Measurements from ENCODE around the gene BTAF1. TPM values are rescaled to one million over a fixed set of nuclear protein-coding genes. Genes with fewer than 3 reads are reported as not detected.
"Not testable (repeated sequence)": the region's sequence is repeated elsewhere in the genome, so short reads cannot be mapped to it uniquely, and the experiment has no call there.

BTAF1 gene
- total RNA-seq, 1 donor from 2014 or later: 19.9 TPM

DNA sequence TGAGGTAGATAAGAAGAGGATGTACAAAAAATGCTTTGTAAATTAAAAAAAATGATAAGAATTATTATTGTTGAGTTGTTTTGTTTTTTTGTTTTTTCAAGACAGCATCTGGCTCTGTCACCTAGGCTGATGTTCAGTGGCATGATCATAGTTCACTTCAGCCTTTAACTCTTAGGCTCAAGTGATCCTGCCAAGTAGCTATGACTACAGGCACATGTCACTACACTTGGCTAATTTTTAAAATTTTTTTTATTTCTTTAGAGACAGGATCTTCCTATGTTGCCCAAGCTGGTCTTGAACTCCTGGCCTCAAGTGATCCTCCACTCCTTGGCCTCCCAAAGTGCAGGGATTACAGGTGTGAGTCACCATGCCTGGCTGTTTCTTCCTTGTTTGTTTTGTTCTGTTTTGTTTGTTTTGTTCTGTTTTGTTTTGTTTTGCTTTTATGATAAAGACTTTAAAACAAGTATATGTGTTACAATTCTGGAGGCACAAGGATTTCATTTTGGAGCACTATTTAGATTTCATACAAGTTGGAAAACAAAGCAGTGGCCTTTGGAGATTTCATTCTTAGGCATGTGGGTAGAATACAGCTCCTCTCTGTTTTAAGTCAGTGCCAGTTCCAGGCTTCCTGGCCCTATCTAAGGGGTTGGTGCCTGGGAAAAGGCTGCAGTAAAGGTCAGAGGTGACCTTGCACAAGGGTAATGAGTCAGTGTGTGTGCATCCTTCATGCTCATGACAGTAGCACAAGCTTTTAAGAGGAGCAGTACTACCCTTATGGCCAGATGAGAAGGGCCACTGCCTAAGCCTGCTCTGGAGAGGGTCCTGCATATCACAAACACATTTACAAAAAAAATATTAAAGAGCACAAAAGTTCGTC, 32.2 kb upstream of the BTAF1 start:
- no peaks in the 10 kb centered on the region for H3K36me3 ChIP-seq
- H3K4me1 ChIP-seq: peaks cover 0 to 6% of the 10 kb centered on the region in 2 donors
- H3K27me3 ChIP-seq: no peaks in the 10 kb centered on the region
- no peak for DNase-seq (ENCODE audit: low spot score in 2 of 2)
- TF ChIP-seq, protein P1, sequence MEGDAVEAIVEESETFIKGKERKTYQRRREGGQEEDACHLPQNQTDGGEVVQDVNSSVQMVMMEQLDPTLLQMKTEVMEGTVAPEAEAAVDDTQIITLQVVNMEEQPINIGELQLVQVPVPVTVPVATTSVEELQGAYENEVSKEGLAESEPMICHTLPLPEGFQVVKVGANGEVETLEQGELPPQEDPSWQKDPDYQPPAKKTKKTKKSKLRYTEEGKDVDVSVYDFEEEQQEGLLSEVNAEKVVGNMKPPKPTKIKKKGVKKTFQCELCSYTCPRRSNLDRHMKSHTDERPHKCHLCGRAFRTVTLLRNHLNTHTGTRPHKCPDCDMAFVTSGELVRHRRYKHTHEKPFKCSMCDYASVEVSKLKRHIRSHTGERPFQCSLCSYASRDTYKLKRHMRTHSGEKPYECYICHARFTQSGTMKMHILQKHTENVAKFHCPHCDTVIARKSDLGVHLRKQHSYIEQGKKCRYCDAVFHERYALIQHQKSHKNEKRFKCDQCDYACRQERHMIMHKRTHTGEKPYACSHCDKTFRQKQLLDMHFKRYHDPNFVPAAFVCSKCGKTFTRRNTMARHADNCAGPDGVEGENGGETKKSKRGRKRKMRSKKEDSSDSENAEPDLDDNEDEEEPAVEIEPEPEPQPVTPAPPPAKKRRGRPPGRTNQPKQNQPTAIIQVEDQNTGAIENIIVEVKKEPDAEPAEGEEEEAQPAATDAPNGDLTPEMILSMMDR (IDR thresholded peaks at IDR 0.05): no peak
- intact Hi-C loops (cut with DNase I): no loop called here
- no peak overlapping the region for H3K27ac ChIP-seq
- H3K4me3 ChIP-seq: no peak overlapping the region
- no peaks in the 10 kb centered on the region for H3K9me3 ChIP-seq

DNA sequence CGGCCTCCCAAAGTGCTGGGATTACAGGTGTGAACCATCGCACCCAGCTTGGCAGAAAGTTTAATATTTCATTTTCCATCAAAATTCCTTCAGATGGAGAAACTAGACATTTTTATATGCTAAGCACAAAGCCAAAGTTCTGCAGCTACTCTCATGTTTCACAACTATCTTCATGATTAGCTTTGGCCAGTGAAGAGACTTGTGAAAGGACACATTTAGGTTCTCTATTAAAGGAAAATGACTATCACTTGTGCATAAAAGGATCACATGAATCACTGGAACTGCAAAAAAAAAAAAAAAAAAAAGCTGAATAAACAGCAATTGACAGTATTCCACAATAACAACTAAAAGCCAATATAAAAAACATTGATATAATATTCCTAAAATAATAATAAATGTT, 30.5 kb upstream of the BTAF1 start:
- Histone ChIP-seq H3K9me3 (no peaks in the 10 kb centered on the region), H3K27me3 (no peaks in the 10 kb centered on the region), H3K4me1 (peaks cover 0 to 2% of the 10 kb centered on the region in 2 donors), H3K4me3 (no peak overlapping the region), H3K27ac (no peak overlapping the region), H3K36me3 (no peaks in the 10 kb centered on the region)
- DNase-seq (ENCODE audit: low spot score in 2 of 2): no peak
- TF ChIP-seq, protein P1 (IDR thresholded peaks at IDR 0.05): no peak
- intact Hi-C loops (cut with DNase I): no loop called here

DNA sequence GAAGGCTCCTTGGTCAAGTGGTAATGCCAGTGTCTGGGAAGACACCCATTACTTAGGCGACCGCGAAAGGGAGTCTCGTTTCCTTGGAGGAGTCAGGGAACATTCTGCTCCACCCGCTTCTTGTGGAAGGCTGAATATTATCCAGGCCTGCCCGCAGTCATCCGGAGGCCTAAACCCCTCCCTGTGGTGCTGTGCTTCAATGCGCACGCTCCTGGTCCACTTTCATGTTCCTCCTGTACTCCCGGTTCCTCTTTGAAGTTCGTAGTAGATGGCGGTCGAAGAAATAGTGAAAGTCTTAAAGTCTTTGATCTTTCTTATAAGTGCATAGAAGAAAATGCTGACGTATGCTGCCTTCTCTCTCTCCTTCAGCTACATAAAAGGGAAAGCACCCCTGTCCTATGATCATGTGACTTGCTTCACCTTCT, 29.3 kb upstream of the BTAF1 start:
- H3K4me1 ChIP-seq; H3K27me3 ChIP-seq; H3K9me3 ChIP-seq; H3K4me3 ChIP-seq; H3K36me3 ChIP-seq; H3K27ac ChIP-seq; intact Hi-C loops (cut with DNase I); DNase-seq (ENCODE audit: low spot score in 2 of 2): not testable (repeated sequence)

DNA sequence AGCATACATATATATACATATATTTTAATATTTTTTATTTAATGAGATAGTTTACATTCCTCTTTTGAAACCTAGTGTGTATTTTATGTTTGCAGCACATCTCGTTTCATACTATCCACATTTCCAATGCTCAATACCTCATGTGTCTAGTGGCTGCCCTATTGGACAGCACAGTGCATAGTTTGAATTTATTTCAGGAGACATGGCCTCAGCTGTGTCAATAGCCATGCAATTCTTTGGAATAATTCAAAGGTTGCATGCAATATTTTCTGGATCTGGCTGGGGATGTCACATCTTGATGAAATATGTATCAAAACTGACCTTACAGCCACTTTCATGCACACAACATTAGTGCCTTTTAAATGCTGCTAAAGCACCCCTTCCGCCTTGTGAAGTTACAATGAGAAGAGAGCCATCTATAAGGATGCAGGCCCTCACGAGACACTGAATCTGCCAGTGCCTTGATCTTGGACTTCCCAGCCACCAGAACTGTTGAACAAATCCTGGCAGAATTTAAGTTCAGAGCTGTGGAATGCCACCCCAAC, 27.3 kb upstream of the BTAF1 start:
- intact Hi-C loops (cut with DNase I): no loop called here
- Histone ChIP-seq H3K4me3 (no peak overlapping the region), H3K9me3 (no peaks in the 10 kb centered on the region), H3K27me3 (no peaks in the 10 kb centered on the region), H3K36me3 (no peaks in the 10 kb centered on the region), H3K4me1 (no peaks in the 10 kb centered on the region), H3K27ac (no peak overlapping the region)
- TF ChIP-seq, protein P1 (IDR thresholded peaks at IDR 0.05): no peak
- no peak for DNase-seq (ENCODE audit: low spot score in 2 of 2)

DNA sequence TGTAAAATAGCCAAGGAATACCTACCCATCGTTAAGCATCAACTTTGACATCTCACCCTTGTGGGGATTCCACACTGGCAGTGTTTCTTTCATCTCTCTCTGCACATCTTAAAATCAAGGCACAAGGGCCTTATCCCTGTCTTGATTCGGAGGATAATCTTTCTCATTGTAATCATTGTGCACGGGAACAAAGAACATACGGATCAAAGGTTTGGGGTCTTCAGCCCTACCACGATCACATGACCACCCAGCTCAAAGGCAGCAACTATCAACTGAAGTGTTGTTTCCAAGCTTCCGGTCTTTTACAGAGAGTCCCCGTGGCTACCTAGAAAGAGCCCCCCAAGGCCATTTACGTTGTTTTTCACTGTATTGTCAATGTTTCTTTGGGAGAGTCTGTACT, 26.1 kb upstream of the BTAF1 start:
- H3K9me3 ChIP-seq: no peaks in the 10 kb centered on the region
- TF ChIP-seq, protein P1 (IDR thresholded peaks at IDR 0.05): no peak
- intact Hi-C loops (cut with DNase I): no loop called here
- H3K36me3 ChIP-seq: no peaks in the 10 kb centered on the region
- no peak overlapping the region for H3K4me3 ChIP-seq
- H3K4me1 ChIP-seq: no peaks in the 10 kb centered on the region
- no peaks in the 10 kb centered on the region for H3K27me3 ChIP-seq
- DNase-seq (ENCODE audit: low spot score in 2 of 2): no peak
- H3K27ac ChIP-seq: no peak overlapping the region
